ENCODE results near the gene IFITM10.
"Not testable (repeated sequence)": the region's sequence is repeated elsewhere in the genome, so short reads cannot be mapped to it uniquely, and the experiment has no call there.

The IFITM10 gene

DNA sequence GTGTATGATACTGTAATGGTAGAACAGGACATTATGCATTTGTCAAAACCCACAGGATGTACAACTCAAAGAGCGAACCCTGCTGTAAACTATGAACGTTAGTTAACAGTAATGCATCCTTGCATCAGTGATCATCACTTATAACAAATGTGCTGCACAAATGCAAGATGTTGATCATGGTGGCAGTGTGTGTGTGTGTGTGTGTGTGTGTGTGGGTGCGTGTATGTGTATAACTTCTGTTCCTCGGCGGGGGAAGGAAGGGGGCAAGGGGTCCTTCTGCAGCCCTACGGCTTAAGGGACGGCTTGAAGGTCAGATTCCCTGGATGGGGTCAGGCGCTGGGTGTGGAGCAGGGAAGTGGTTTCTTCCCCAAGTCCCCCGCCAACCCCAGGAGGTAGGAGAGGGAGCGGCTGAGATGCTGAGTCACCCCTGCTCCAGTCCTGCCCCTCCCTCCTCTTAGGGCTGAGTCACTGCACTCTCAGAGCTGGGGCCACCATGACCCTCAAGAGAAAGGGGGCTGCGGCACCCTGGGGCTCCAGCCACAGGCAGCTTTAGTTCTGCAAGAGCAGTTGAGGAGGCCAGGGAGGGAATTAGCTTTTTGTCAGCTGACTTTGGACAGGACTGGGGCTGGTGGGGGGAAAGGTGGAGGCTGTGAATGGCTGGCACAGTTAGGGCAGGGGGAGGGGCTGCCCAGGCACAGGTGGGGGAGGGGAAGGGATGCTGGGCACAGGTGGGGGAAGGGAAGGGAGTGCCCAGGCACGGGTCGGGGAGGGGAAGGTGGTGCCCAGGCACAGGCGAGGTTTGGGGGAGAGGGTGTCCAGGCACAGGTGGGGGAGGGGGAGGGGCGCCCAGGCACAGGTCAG lies 22.1 kb upstream of the IFITM10 start:
- DNase-seq (ENCODE audit: insufficient read length, low spot score) (peak; percentile 96), FAIRE-seq (peak; percentile 11)
- no peak for TF ChIP-seq POLR2A (IDR thresholded peaks at IDR 0.05; ENCODE audit: low read depth, low read length)

DNA sequence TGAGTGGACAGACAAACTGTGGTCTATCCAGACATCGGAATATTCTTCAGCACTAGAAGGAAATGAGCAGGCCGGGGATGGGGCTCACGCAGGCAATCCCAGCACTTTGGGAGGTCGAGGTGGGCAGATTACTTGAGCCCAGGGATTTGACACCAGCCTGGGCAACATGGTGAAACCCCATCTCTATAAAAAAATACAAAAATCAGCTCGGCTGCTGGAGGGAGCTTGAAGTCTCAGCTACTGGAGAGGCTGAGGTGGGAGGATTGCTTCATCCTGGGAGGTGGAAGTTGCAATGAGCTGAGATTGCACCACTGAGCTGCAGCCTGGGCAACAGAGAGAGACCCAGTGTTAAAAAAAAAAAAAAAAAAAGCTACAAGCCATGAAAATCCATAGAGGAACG lies 21.3 kb upstream of the IFITM10 start:
- TF ChIP-seq POLR2A (IDR thresholded peaks at IDR 0.05; ENCODE audit: low read depth, low read length): no peak
- DNase-seq (ENCODE audit: insufficient read length, low spot score) (no peak), FAIRE-seq (no peak)

DNA sequence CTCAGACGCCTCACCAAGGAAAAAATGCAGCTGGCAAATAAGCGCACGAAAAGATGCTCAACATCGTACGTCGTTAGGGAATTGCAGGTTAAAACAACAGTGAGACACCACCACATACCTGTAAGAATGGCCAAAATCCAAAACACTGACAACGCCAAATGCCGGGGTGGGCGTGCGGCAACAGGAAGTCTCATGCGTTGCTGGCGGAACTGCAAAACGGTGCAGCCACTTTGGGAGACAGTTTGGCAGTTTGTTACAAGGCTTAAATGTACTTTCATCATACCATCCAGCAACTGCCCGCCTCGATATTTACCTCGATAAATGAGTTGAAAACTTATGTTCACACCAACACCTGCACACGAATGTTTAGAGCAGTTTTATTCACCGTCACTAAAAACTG lies 20.9 kb upstream of the IFITM10 start:
- FAIRE-seq (no peak), DNase-seq (ENCODE audit: insufficient read length, low spot score) (no peak)
- no peak for TF ChIP-seq POLR2A (IDR thresholded peaks at IDR 0.05; ENCODE audit: low read depth, low read length)

DNA sequence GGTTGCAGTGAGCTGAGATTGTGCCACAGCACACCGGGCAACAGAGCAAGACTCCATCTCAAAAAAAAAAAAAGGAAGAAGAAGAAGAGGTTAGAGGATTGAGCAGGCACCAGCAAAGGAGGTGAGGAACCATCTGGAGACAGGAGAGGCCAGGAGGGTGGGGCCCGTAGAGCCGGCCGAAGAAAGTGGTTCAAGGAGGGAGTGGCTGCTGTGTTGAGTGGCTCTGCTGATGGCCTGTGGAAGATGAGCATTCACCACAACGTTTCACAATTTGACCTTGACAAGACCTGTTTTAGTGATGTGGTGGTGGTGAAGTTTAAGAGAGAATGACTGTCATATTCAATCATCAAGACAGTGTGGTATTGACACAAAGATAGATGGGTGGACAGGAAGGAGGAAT lies 20.1 kb upstream of the IFITM10 start:
- no peak for TF ChIP-seq POLR2A (IDR thresholded peaks at IDR 0.05; ENCODE audit: low read depth, low read length)
- DNase-seq (ENCODE audit: insufficient read length, low spot score): no peak
- FAIRE-seq: no peak

DNA sequence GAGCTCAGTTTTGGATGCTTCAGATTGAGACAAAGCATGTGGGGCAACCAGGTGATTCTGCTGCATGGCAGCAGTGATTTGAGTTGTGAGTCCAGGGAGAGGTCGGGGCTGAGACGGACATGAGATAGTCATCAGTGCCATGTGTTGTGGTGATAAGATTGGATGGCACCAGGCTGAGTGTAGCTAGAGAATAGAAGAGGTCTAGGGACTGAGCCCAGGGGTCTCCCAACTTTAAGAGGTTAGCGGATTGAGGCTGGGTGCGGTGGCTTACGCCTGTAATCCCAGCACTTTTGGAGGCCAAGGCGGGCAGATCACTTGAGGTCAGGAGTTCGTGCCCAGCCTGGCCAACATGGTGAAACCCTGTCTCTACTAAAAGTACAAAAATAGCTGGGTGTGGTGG lies 19.7 kb upstream of the IFITM10 start:
- DNase-seq (ENCODE audit: insufficient read length, low spot score) (no peak), FAIRE-seq (no peak)
- no peak for TF ChIP-seq POLR2A (IDR thresholded peaks at IDR 0.05; ENCODE audit: low read depth, low read length)

DNA sequence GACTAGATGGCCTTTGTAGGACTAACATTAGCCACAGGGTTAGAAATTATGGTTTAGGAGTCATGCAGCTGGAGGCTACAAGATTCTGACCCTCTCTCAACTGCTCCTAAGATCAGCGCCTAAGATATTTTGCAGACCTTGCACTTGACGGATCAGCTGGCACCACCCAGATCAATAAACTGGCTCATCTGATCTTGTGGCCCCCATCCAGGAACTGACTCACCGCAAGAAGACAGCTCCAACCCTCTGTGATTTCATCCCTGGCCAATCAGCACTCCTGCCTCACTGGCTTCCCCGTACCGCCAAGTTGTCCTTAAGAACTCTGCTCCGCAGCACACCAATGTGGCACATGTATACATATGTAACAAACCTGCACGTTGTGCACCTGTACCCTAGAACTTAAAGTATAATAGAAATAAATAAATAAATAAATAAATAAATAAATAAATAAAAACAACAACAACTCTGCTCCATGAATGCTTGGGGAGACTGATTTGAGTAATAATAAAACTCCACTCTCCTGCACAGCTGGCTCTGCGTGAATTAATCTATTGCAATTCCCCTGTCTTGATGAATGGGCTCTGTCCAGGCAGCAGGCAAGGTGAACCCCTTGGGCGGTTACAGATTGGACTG lies 19.0 kb upstream of the IFITM10 start:
- DNase-seq (ENCODE audit: insufficient read length, low spot score); FAIRE-seq: not testable (repeated sequence)

DNA sequence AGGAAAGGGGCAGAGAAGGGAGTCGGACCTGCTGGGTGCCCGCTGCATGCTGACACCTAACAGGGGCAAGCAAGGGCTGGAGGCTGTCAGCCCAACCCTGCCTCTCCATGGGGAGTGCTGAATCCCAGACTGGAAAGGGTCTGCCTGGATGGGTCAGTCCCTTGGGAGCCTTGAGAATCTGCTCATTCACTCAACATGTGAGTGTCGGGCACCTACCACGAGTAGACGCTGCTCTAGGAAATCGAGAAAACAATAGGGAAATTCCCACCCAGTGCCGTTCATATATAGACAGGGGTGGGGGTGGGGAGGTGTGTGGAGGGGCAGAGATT lies 17.7 kb upstream of the IFITM10 start:
- no peak for FAIRE-seq
- DNase-seq (ENCODE audit: insufficient read length, low spot score): no peak
- no peak for TF ChIP-seq POLR2A (IDR thresholded peaks at IDR 0.05; ENCODE audit: low read depth, low read length)

DNA sequence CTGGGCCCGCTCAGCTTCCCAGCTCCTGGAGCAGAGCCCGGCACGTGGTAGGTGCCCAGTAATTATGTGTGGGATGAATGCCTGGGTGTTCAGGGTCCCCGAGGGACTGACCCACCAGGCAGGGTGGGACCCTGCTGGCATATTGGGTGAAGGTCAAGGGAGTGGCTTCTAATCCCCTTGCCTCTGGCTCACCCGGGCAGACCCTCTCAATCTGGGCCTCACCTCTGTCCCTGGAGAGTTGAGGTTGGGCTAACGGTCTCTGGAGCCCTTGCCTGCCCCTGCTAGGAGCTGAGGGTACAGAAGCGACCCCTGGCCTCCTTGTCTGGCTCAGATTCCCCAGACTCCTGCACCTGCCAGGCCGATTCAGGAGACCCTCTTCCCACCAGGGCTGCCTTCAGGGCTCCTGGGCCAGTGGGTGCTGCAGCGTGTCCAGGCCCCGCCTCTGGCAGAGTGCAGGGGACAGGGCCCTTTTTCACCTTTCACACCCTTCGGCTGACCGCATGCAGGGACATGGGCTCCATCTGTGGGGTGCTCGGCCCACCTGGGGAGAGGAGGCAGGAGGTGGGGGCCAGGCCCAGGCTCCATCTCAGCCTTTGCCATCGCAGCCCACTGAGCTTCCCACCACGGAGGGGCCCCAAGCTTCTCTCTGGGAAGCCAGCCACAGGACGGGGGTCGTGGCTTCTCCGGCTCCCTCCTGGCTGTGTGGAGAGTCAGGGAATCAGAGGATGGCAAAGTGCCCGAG lies 17.2 kb upstream of the IFITM10 start:
- FAIRE-seq (no peak), DNase-seq (ENCODE audit: insufficient read length, low spot score) (no peak)
- no peak for TF ChIP-seq POLR2A (IDR thresholded peaks at IDR 0.05; ENCODE audit: low read depth, low read length)

DNA sequence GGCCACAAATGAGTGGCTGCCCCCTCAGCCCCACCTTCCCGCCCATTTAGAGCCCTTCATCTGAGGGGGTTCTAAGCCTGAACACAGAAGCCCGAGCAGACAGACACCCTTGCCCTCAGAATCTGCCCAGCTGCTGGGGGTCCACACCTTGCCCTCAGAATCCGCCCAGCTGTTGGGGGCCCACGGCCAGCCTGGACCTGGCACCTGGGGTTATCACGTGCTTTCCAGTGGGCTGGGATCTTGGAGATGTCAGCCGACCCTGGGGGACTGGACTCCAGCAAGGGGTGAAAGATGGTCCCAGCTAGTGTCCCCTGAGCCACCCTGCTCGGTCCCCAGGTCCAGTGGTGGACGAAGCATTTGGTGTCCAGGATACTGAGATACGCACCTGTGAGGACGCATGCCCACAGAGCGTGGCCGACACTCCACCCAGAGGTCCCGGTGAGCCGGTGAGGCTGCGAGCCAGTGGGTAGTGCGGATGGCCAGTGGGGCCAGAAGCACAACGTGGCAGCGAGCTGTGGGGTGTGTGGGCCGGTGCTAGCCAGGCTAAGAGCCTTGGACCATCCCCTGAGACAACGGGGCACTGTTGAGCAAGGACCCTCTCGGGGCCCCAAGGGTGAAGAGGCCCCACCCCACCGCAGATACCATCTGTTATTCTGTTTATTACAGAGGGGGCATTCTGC lies 16.5 kb upstream of the IFITM10 start:
- no peak for FAIRE-seq
- TF ChIP-seq POLR2A (IDR thresholded peaks at IDR 0.05; ENCODE audit: low read depth, low read length): no peak
- DNase-seq (ENCODE audit: insufficient read length, low spot score): no peak

DNA sequence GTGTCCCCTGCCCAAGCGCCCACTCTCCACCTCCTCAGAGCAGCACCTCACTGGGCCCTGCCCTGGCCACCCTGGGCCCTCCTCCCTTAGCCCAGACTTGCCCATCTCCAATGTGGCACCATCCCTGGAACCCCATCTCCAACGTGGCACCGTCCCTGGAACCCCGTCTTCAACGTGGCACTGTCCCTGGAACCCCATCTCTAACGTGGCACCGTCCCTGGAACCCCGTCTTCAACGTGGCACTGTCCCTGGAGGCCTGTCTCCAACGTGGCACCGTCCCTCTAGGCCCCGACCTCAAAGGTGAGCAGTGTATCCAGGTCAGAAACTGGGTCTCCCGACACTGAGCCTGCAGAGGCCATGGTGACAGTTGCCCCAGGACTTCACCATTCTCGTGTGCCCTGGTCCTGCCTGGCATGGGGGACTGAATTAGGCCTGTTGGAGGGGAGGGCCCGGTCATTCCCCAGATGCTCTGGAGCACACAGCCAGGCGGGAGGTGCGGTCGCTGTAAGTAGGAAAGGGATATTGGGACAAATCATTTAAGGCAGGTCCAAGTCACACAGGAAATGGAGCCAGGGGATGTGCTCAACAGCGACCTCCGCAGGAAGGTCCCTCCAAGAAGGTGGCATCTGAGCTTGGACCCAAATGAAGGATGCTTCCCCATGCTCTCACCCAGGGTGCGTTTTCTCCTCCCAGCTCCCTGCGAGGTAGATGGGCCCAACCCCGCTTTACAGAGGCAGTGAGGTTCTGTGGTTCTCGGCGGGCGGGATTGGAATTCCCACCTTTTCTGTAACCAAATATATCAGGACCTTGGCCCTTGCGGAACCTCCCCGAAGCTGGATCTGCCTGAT lies 15.7 kb upstream of the IFITM10 start:
- DNase-seq (ENCODE audit: insufficient read length, low spot score) (no peak), FAIRE-seq (no peak)
- TF ChIP-seq POLR2A (IDR thresholded peaks at IDR 0.05; ENCODE audit: low read depth, low read length): no peak

DNA sequence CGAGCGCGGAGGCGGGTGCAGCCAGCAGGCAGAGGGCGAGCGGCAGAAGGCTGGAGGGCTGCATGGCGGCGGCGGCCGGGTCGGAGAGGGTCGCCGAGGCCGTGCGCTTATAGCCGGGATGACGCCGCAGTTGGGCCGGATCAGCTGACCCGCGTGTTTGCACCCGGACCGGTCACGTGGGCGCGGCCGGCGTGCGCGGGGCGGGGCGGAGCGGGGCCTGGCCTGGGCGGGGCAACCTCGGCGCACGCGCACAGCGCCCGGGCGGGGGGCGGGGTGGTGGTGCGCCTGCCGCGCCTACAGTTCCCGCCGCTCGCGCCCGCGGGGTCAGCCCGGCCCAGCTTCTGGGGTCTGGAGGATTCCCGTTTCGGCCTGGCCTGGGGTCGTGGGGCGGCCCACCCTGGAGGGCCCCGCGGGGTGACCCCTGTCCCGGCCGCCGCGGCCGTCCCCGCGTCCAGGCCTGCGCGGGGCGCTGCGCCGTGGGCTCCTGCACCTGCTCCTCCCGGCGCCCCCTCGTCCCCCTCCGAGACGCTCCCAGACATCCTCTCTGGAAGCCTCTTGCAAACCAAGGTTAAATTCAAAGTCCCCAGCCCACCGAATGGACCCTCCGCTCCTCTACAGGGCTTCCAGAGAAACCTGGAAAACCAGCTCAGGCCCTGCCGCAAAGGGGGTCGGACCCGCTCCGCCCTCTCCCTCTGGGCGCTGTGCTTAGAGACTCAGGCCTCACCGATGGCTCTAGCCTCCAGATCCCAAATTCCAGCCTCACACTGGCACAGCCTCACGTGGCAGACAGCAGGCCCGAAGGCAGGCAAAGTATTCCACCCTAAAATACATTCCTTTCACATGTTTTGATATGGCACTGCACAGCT lies 13.6 kb upstream of the IFITM10 start, which contains the start of gene CTSD:
CTSD (minus strand) TSS at position 132 of the 866 bp plus-strand sequence; CDS start at position 64, 68 bp downstream.
- DNase-seq (ENCODE audit: insufficient read length, low spot score) (peak; percentile 90), FAIRE-seq (no peak)
- peak; percentile 73 for TF ChIP-seq POLR2A (IDR thresholded peaks at IDR 0.05; ENCODE audit: low read depth, low read length)

DNA sequence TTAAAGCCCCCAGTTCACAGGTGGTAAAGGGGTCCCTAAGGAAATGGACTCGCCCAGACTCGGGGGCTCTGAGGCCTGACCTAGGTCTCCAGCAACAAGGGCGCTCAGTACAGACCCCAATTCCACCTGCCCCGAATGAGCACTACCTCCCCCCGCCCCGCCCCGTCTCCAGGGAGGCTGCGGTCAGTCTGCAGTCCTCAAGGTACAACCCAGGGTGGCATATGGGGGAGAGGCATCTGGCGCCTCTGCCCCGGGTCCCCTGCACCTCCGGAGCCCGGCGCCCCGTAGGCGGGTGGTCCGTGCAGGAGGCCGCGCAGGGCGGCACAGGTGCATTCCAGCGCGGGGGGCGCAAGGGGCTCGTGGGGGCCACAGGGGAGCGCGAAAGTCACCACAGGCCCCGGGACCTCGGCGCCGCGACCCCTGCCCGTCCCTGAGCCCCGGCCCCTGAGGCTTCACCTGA lies 13.0 kb upstream of the IFITM10 start:
- FAIRE-seq: no peak
- DNase-seq (ENCODE audit: insufficient read length, low spot score): peak; percentile 60
- TF ChIP-seq POLR2A (IDR thresholded peaks at IDR 0.05; ENCODE audit: low read depth, low read length): no peak

All from H54 (cell line).